B cell (primary cell): Measurements from ENCODE around the gene RAD54L2. TPM values are rescaled to one million over a fixed set of nuclear protein-coding genes. Genes with fewer than 3 reads are reported as not detected.

Experiments
- ATAC-seq: fragments of 200-7000 bp; cut with Tn5 transposase; one replicate; pipeline ENCODE4 v1.10.0; 2021; ENCODE audit warnings: low read depth, mild to moderate bottlenecking, moderate number of reproducible peaks, moderate library complexity
- CTCF ChIA-PET: fragments of 350-600 bp; sonication (Branson Sonifier 250); formaldehyde crosslinking; loops from one replicate; lab custom pipeline; 2021; ENCODE audit warnings: antibody characterized with exemption, inconsistent platforms; lab: Charles Lee
- POLR2A ChIA-PET: fragments of 350-600 bp; sonication (Branson Sonifier 250); formaldehyde crosslinking; loops from one replicate; lab custom pipeline; 2021; ENCODE audit warnings: antibody characterized with exemption; lab: Charles Lee
- DNase-seq: peaks from one replicate; pipeline ENCODE4 v3.0.0; 2013
- H2AFZ ChIP-seq: 2 replicates; pipeline ENCODE4 v1.6.1; 2012; ENCODE audit warnings: mild to moderate bottlenecking, low read depth, low read length; ENCODE audit not compliant: insufficient read depth, poor library complexity, severe bottlenecking
- H3K27ac ChIP-seq, 2 donors: 1 replicate in 1 of 2; 2 replicates in 1 of 2; pipeline ENCODE4 v1.5.1; 2012 to 2013; ENCODE audit warnings: low read length in 2 of 2, mild to moderate bottlenecking in 2 of 2, moderate library complexity in 1 of 2
- H3K27me3 ChIP-seq, 4 experiments: fragments of 200-600 bp in 1 of 4; sonication (generic) in 1 of 4; replicated peaks in 1 of 4; 1 replicate in 2 of 4; 2 replicates in 2 of 4; pipeline versions ENCODE4 v1.6.1 to v1.7.0; 2013 to 2016; ENCODE audit warnings: low read length in 3 of 4, mild to moderate bottlenecking in 2 of 4, mixed read lengths in 1 of 4, moderate library complexity in 1 of 4; ENCODE audit not compliant: insufficient read depth in 4 of 4, control insufficient read depth in 3 of 4; ENCODE audit errors: control extremely low read depth in 1 of 4
- H3K36me3 ChIP-seq, 2 experiments: replicated peaks in 1 of 2; 1 replicate in 1 of 2; 2 replicates in 1 of 2; pipeline versions ENCODE4 v1.6.1 to v1.7.1; 2013; ENCODE audit warnings: low read length in 1 of 2; ENCODE audit not compliant: insufficient read depth in 2 of 2, control insufficient read depth in 1 of 2; ENCODE audit errors: control extremely low read depth in 1 of 2, extremely low read depth in 1 of 2
- H3K4me1 ChIP-seq, 2 donors: fragments of 200-600 bp in 1 of 2; sonication (generic) in 1 of 2; 1 replicate in 1 of 2; 2 replicates in 1 of 2; pipeline versions ENCODE4 v1.5.1 to v1.6.1; 2013 to 2017; ENCODE audit warnings: low read length in 2 of 2; ENCODE audit not compliant: control insufficient read depth in 2 of 2, insufficient read depth in 2 of 2
- H3K4me2 ChIP-seq: replicated peaks from 2 replicates; pipeline ENCODE3; 2012; ENCODE audit warnings: mild to moderate bottlenecking, low read depth, low read length; ENCODE audit not compliant: poor library complexity, severe bottlenecking
- H3K4me3 ChIP-seq, 5 experiments: fragments of 200-600 bp in 1 of 5; sonication (generic) in 1 of 5; 1 replicate in 3 of 5; 2 replicates in 2 of 5; pipeline versions ENCODE4 v1.5.1 to v1.7.0; 2011 to 2016; ENCODE audit warnings: low read length in 4 of 5, mild to moderate bottlenecking in 4 of 5, low read depth in 2 of 5, control low read depth in 1 of 5, moderate library complexity in 1 of 5; ENCODE audit not compliant: insufficient read depth in 1 of 5; ENCODE audit errors: control extremely low read depth in 1 of 5, extremely low read depth in 1 of 5
- H3K79me2 ChIP-seq: fragments of 200-600 bp; sonication (generic); one replicate; pipeline ENCODE4 v1.6.0; 2016; ENCODE audit warnings: low read length; ENCODE audit not compliant: control insufficient read depth, insufficient read depth
- H3K9ac ChIP-seq: fragments of 200-600 bp; sonication (generic); 2 replicates; pipeline ENCODE4 v1.6.1; 2017; ENCODE audit warnings: mild to moderate bottlenecking, low read length, moderate library complexity
- H3K9me3 ChIP-seq, 3 donors: one replicate each; pipeline versions ENCODE4 v1.6.1 to v1.7.1; 2013; ENCODE audit warnings: low read length in 2 of 3; ENCODE audit not compliant: control insufficient read depth in 2 of 3, insufficient read depth in 1 of 3; ENCODE audit errors: control extremely low read depth in 1 of 3
- H4K20me1 ChIP-seq: 2 replicates; pipeline ENCODE4 v1.6.0; 2012; ENCODE audit warnings: mild to moderate bottlenecking, low read length; ENCODE audit not compliant: insufficient read depth, control insufficient read depth, poor library complexity, severe bottlenecking
- H3K27ac Mint-ChIP-seq: one replicate; pipeline ENCODE4 v1.8.0; 2021; ENCODE audit warnings: mixed read lengths
- H3K27me3 Mint-ChIP-seq: one replicate; pipeline ENCODE4 v1.8.0; 2021; ENCODE audit warnings: mixed read lengths
- H3K4me1 Mint-ChIP-seq: one replicate; pipeline ENCODE4 v1.8.0; 2021; ENCODE audit warnings: mixed read lengths
- H3K4me3 Mint-ChIP-seq: one replicate; pipeline ENCODE4 v1.8.0; 2021; ENCODE audit warnings: mixed read lengths
- H3K9me3 Mint-ChIP-seq: one replicate; pipeline ENCODE4 v1.8.0; 2022; ENCODE audit warnings: mixed read lengths; ENCODE audit not compliant: insufficient read depth
- CTCF ChIP-seq: fragments of 200-600 bp; IDR thresholded peaks from one replicate; pipeline ENCODE4 v1.8.0; 2022; ENCODE audit warnings: antibody characterized with exemption, mild to moderate bottlenecking
- EZH2 ChIP-seq: IDR thresholded peaks from 2 replicates; pipeline ENCODE4 v1.6.1; 2012; ENCODE audit warnings: borderline replicate concordance, low read depth, mild to moderate bottlenecking, moderate library complexity, low read length; ENCODE audit not compliant: insufficient read depth, poor library complexity, severe bottlenecking
- WGBS: methylation state at CpG from one replicate; pipeline ENCODE4 v1.1.5; 2013; ENCODE audit warnings: missing lambda C conversion rate; ENCODE audit not compliant: insufficient coverage; 5-methylcytosine and 5-hydroxymethylcytosine counted together
- intact Hi-C: fragments of 100-400 bp; cut with micrococcal nuclease; formaldehyde crosslinking; loops from one replicate; pipeline ENCODE4 v1.10.0; 2022
- polyA plus RNA-seq: library from polyadenylated mRNA; depleted of rRNA; stranded (reverse); fragments of >200 nt; gene quantifications from 2 replicates; pipeline ENCODE4 v1.2.3, GENCODE V29; 2012
- total RNA-seq, 2 donors: library from RNA; stranded (reverse); fragments of 120-200 nt in 1 of 2; gene quantifications; 1 replicate in 1 of 2; 2 replicates in 1 of 2; pipeline versions ENCODE4 v1.2.3 to v1.2.4, GENCODE V29; 2013 to 2022

The RAD54L2 gene
- total and polyA plus RNA-seq, 2 donors (not counting 1 experiment from before 2014, with no cell fraction given), result 6.3 to 43.0 TPM

- Histone ChIP-seq H3K4me3 (no peak overlapping the region), H3K27me3 (no peaks in the 10 kb centered on the region), H3K79me2 (peaks cover 21% of the 10 kb centered on the region), H3K36me3 (peaks cover 0 to 11% of the 10 kb centered on the region in 2 experiments), H3K4me1 (no peaks in the 10 kb centered on the region), H3K9me3 (no peaks in the 10 kb centered on the region), H3K9ac (no peak overlapping the region), H3K4me2 (no peak overlapping the region), H2AFZ (no peak overlapping the region), H4K20me1 (peaks cover 3% of the 10 kb centered on the region), H3K27ac (no peak overlapping the region)
- TF ChIP-seq EZH2 (no peak), CTCF (no peak)
- H3K4me1 Mint-ChIP-seq, result no peaks in the 10 kb centered on the region
- ChIA-PET CTCF (no interaction called here), POLR2A (no interaction called here)
- intact Hi-C loops, result no loop called here
- no peaks in the 10 kb centered on the region for H3K27me3 Mint-ChIP-seq
- DNase-seq (no peak), ATAC-seq (no peak)
- WGBS, result no CpG with 5 or more reads among the region's 10 CpGs
- no peak overlapping the region for H3K27ac Mint-ChIP-seq
- no peaks in the 10 kb centered on the region for H3K9me3 Mint-ChIP-seq
- no peak overlapping the region for H3K4me3 Mint-ChIP-seq
Measured at GRCh38 chr3:51549311-51549710, 10.8 kb downstream of the RAD54L2 start.

DNA sequence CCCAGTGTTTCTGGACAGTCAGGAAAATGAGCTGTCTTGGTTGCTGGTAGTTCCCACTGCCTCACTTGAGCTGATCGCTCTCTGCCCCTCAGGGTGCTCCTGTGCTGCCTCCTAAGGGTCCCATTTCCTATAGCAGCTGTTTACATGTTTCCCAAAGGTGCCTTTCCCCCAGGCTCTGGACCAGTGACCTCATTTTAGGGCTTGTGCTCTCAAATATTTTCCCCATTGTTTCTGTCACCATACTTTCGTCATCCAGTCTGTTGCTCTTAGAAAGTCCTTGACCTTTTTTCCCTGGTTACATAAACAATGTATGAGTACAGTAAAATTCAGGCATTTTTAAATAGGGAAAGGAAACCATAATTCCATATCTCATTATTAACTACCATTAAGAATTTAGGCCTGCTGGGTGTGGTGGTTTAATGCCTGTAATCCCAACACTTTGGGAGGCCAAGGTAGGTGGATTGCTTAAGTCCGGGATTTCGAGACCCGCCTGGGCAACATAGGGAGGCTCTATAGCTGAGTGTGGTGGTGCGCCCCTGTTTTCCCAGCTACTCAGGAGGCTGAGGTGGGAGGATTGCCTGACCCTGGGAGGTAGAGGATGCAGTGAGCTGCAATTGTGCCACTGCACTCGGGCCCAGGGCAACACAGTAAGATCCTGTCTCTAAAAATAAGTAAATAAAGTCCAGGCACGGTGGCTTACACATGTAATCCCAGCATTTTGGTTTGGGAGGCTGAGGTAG lies 11.7 kb downstream of the RAD54L2 start:
- TF ChIP-seq EZH2, result no peak
- TF ChIP-seq CTCF, result no peak
- no peaks in the 10 kb centered on the region for H3K9me3 Mint-ChIP-seq
- H3K4me3 ChIP-seq, result no peak overlapping the region
- no peak overlapping the region for H3K9ac ChIP-seq
- WGBS, result 94% methylated on average over 6 of the region's 8 CpGs
- no peak for DNase-seq
- H3K36me3 ChIP-seq, result peaks cover 3 to 11% of the 10 kb centered on the region in 2 experiments
- no peak overlapping the region for H2AFZ ChIP-seq
- POLR2A ChIA-PET, result no interaction called here
- H3K4me1 ChIP-seq, result no peaks in the 10 kb centered on the region
- CTCF ChIA-PET, result interaction anchor here (1.3 kb wide), 1 partner anchor 132 kb away, joined by 3 read pairs; no protein-coding TSS in a partner anchor
- H3K79me2 ChIP-seq, result peaks cover 21% of the 10 kb centered on the region
- H3K27me3 ChIP-seq, result no peaks in the 10 kb centered on the region
- no peak for ATAC-seq
- H3K27me3 Mint-ChIP-seq, result no peaks in the 10 kb centered on the region
- no peaks in the 10 kb centered on the region for H3K9me3 ChIP-seq
- H3K4me1 Mint-ChIP-seq, result no peaks in the 10 kb centered on the region
- H3K27ac ChIP-seq, result no peak overlapping the region
- peaks cover 3% of the 10 kb centered on the region for H4K20me1 ChIP-seq
- intact Hi-C loops, result no loop called here
- no peak overlapping the region for H3K4me3 Mint-ChIP-seq
- H3K4me2 ChIP-seq, result no peak overlapping the region
- no peak overlapping the region for H3K27ac Mint-ChIP-seq
